ENCODE results near the gene CDCA4. TPM values are rescaled to one million over a fixed set of nuclear protein-coding genes. Genes with fewer than 3 reads are reported as not detected.
A peak's percentile ranks its signal among the peaks of the same experiment; 100 is the strongest.

Gene CDCA4
- total RNA-seq, 1 donor from 2014 or later: 40.1 TPM

- Mint-ChIP-seq H3K36me3 (ENCODE audit: low read depth, unreplicated experiment) (peaks cover 11% of the 10 kb centered on the region), H3K27me3 (ENCODE audit: unreplicated experiment) (peaks cover 5% of the 10 kb centered on the region), H3K4me3 (ENCODE audit: unreplicated experiment) (no peak overlapping the region), H3K4me1 (ENCODE audit: unreplicated experiment) (peaks cover under 1% of the 10 kb centered on the region), H3K27ac (ENCODE audit: unreplicated experiment) (no peak overlapping the region), H3K9me3 (ENCODE audit: unreplicated experiment) (no peaks in the 10 kb centered on the region)
- TF ChIP-seq CTCF (IDR thresholded peaks at IDR 0.05; ENCODE audit: unreplicated experiment): no peak
- DNase-seq (ENCODE audit: low spot score): no peak
Observed at GRCh38 chr14:105049753-105050550, 29.1 kb upstream of the CDCA4 start.

- H3K27me3 Mint-ChIP-seq (ENCODE audit: unreplicated experiment): peaks cover 6% of the 10 kb centered on the region
- peaks cover 11% of the 10 kb centered on the region for H3K36me3 Mint-ChIP-seq (ENCODE audit: low read depth, unreplicated experiment)
- no peak for DNase-seq (ENCODE audit: low spot score)
- H3K4me1 Mint-ChIP-seq (ENCODE audit: unreplicated experiment): peaks cover 10% of the 10 kb centered on the region
- no peak for TF ChIP-seq CTCF (IDR thresholded peaks at IDR 0.05; ENCODE audit: unreplicated experiment)
- H3K9me3 Mint-ChIP-seq (ENCODE audit: unreplicated experiment): no peaks in the 10 kb centered on the region
- no peak overlapping the region for H3K27ac Mint-ChIP-seq (ENCODE audit: unreplicated experiment)
- no peak overlapping the region for H3K4me3 Mint-ChIP-seq (ENCODE audit: unreplicated experiment)
Observed at GRCh38 chr14:105047283-105048016, 26.6 kb upstream of the CDCA4 start.

- TF ChIP-seq CTCF (IDR thresholded peaks at IDR 0.05; ENCODE audit: unreplicated experiment): no peak
- Mint-ChIP-seq H3K27ac (ENCODE audit: unreplicated experiment) (no peak overlapping the region), H3K4me1 (ENCODE audit: unreplicated experiment) (peaks cover 10% of the 10 kb centered on the region), H3K9me3 (ENCODE audit: unreplicated experiment) (no peaks in the 10 kb centered on the region), H3K36me3 (ENCODE audit: low read depth, unreplicated experiment) (peaks cover 9% of the 10 kb centered on the region), H3K27me3 (ENCODE audit: unreplicated experiment) (peaks cover 6% of the 10 kb centered on the region), H3K4me3 (ENCODE audit: unreplicated experiment) (no peak overlapping the region)
- no peak for DNase-seq (ENCODE audit: low spot score)
Observed at GRCh38 chr14:105046891-105047282, 26.0 kb upstream of the CDCA4 start.

- Mint-ChIP-seq H3K27ac (ENCODE audit: unreplicated experiment) (no peak overlapping the region), H3K4me3 (ENCODE audit: unreplicated experiment) (no peak overlapping the region), H3K36me3 (ENCODE audit: low read depth, unreplicated experiment) (no peaks in the 10 kb centered on the region), H3K27me3 (ENCODE audit: unreplicated experiment) (peaks cover 1% of the 10 kb centered on the region), H3K4me1 (ENCODE audit: unreplicated experiment) (peaks cover 10% of the 10 kb centered on the region), H3K9me3 (ENCODE audit: unreplicated experiment) (no peaks in the 10 kb centered on the region)
- peak; percentile 100 for TF ChIP-seq CTCF (IDR thresholded peaks at IDR 0.05; ENCODE audit: unreplicated experiment)
- peak; percentile 98 for DNase-seq (ENCODE audit: low spot score)
Observed at GRCh38 chr14:105045710-105046326, 24.9 kb upstream of the CDCA4 start.
